ENCODE measurements around the gene RBBP5. TPM values are rescaled to one million over a fixed set of nuclear protein-coding genes. Genes with fewer than 3 reads are reported as not detected.

The RBBP5 gene
- total RNA-seq, 1 experiment from 2014 or later, result 24.5 TPM

DNA sequence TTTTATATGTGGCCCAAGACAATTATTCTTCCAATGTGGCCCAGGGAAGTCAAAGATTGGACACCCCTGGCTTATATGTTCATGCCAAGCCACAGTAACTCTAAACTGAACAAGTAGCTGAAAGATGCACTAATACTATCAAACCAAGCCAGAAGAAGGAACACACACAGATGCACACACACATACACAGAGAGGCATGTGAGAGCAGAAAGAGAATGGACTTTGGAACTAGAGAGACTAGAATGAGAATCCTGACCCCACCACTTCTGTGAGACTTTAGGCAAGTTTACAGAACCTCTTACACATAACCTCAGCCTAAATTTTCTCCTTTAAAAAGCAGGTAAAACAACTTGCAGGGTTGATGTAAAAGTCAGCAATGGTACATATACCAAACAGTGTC lies 26.4 kb downstream of the RBBP5 start:
- DNase-seq (ENCODE audit: low read depth, low spot score) (no peak), ATAC-seq (no peak)
- Histone ChIP-seq H4K20me1 (ENCODE audit: insufficient read depth) (no peaks in the 10 kb centered on the region), H3K36me3 (ENCODE audit: control insufficient read depth in 1 of 2, insufficient read depth in 2 of 2, low read length in 2 of 2) (peaks cover 54 to 55% of the 10 kb centered on the region in 2 experiments; a peak in 3 of 4 replicates), H3K9me2 (ENCODE audit: insufficient read depth) (no peaks in the 10 kb centered on the region), H3K4me2 (ENCODE audit: low read length) (no peak overlapping the region), H3K27me3 (ENCODE audit: insufficient read depth, low read length) (no peaks in the 10 kb centered on the region), H3K27ac (ENCODE audit: low read depth, low read length) (no peak overlapping the region), H3K9ac (ENCODE audit: low read length) (no peak overlapping the region), H3K4me3 (replicated peaks in 1 of 2; ENCODE audit: low read depth in 1 of 2, low read length in 2 of 2) (no peak overlapping the region), H3K4me1 (ENCODE audit: control insufficient read depth in 1 of 2, insufficient read depth in 2 of 2, low read length in 2 of 2) (no peaks in the 10 kb centered on the region), H3K9me3 (ENCODE audit: control insufficient read depth in 1 of 2, insufficient read depth in 1 of 2, low read depth in 1 of 2, low read length in 2 of 2) (no peaks in the 10 kb centered on the region), H3K79me2 (ENCODE audit: insufficient read depth, low read length) (no peaks in the 10 kb centered on the region), H2AFZ (ENCODE audit: low read depth, low read length, poor library complexity, severe bottlenecking) (no peak overlapping the region)
- TF ChIP-seq, protein P1, sequence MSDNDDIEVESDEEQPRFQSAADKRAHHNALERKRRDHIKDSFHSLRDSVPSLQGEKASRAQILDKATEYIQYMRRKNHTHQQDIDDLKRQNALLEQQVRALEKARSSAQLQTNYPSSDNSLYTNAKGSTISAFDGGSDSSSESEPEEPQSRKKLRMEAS (IDR thresholded peaks at IDR 0.05), result no peak
- TF ChIP-seq, protein P2, sequence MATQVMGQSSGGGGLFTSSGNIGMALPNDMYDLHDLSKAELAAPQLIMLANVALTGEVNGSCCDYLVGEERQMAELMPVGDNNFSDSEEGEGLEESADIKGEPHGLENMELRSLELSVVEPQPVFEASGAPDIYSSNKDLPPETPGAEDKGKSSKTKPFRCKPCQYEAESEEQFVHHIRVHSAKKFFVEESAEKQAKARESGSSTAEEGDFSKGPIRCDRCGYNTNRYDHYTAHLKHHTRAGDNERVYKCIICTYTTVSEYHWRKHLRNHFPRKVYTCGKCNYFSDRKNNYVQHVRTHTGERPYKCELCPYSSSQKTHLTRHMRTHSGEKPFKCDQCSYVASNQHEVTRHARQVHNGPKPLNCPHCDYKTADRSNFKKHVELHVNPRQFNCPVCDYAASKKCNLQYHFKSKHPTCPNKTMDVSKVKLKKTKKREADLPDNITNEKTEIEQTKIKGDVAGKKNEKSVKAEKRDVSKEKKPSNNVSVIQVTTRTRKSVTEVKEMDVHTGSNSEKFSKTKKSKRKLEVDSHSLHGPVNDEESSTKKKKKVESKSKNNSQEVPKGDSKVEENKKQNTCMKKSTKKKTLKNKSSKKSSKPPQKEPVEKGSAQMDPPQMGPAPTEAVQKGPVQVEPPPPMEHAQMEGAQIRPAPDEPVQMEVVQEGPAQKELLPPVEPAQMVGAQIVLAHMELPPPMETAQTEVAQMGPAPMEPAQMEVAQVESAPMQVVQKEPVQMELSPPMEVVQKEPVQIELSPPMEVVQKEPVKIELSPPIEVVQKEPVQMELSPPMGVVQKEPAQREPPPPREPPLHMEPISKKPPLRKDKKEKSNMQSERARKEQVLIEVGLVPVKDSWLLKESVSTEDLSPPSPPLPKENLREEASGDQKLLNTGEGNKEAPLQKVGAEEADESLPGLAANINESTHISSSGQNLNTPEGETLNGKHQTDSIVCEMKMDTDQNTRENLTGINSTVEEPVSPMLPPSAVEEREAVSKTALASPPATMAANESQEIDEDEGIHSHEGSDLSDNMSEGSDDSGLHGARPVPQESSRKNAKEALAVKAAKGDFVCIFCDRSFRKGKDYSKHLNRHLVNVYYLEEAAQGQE (IDR thresholded peaks at IDR 0.05; ENCODE audit: low read depth), result no peak
- TF ChIP-seq YY1 (IDR thresholded peaks at IDR 0.05; ENCODE audit: extremely low read depth, insufficient replicate concordance, low read depth, low read length) (no peak), EZH2 (IDR thresholded peaks at IDR 0.05) (no peak), SIN3A (IDR thresholded peaks at IDR 0.05; ENCODE audit: low read depth) (no peak), POLR2A (IDR thresholded peaks at IDR 0.05; ENCODE audit: borderline replicate concordance, extremely low read depth, insufficient read depth, insufficient read length) (no peak)
- TF ChIP-seq, protein P3, sequence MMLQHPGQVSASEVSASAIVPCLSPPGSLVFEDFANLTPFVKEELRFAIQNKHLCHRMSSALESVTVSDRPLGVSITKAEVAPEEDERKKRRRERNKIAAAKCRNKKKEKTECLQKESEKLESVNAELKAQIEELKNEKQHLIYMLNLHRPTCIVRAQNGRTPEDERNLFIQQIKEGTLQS (IDR thresholded peaks at IDR 0.05), result no peak
- ChIA-PET POLR2A (interaction anchor here (0.6 kb wide), 1 partner anchor 52 kb away, joined by 3 read pairs; no protein-coding TSS in a partner anchor), CTCF (no interaction called here), RAD21 (ENCODE audit: low non-redundant PET in 1 of 2, low total read pairs in 2 of 2, uncharacterized antibody in 2 of 2, unreplicated experiment in 2 of 2) (no interaction called here)
- intact Hi-C loops (cut with micrococcal nuclease), result no loop called here
- BruUV-seq (replicated peaks), result no TSS peak

Measured in HCT116 (cell line).